ENCODE measurements around the gene ZNF580. TPM values are rescaled to one million over a fixed set of nuclear protein-coding genes. Genes with fewer than 3 reads are reported as not detected.

Gene ZNF580
- total and polyA plus RNA-seq, 2 of the 13 experiments (the other 11 are each of a cell fraction or from before 2014, with no cell fraction given) = 4.4 to 6.0 TPM

DNA sequence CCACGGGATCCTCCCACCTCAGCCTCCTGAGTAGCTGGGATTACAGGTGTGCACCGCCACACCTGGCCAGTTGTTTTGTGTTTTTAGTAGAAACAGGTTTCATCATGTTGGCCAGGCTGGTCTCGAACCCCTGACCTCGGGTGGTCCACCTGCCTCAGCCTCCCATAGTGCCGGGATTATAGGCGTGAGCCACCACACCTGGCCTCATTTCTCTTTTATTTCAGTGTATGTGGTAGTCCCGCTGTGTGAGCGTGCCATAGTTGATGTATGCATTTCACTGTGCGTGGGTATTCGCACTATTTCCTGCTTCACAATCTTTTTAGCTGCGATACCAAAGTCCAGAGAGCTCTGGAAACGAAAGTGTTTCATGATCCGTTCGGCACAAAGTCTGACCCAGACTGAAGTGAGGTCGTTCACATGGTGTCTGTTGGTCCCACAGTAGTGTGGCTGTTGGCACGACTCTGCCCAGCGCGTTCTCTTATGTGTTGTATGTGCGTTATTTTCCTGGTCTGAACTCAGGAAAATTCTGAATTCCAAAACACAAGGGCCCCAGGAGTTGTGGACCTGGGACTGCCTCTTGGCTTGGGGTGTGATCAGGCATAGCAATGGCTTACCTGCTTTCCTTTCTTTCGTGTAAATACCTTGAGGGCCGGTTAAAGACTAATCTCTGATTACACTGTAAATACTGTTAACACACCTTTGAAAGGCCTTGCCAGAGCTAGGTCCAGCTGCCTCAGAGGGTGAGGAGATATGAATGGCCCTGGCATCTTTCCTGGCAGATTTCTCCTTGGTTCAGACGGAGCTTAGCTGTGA, 42.9 kb downstream of the ZNF580 start (continued):
- peak; percentile 84 for TF ChIP-seq POLR2G (IDR thresholded peaks at IDR 0.05; ENCODE audit: low read depth, low read length)
- no peak for TF ChIP-seq NONO (IDR thresholded peaks at IDR 0.05)
- TF ChIP-seq NONO (CRISPR knock-in tag; conservative IDR thresholded peaks at IDR 0.05) = no peak; the same call in 1 of the 2 replicates
- 0 out of 2 replicates have a peak, but pooled peaks have one; percentile 63 for TF ChIP-seq ZFP82 (CRISPR knock-in tag; IDR thresholded peaks at IDR 0.05; ENCODE audit: borderline replicate concordance)
- TF ChIP-seq FOXM1 (CRISPR knock-in tag; IDR thresholded peaks at IDR 0.05) = no peak
- peak; percentile 66 to 85 for TF ChIP-seq POLR2A (IDR thresholded peaks at IDR 0.05; ENCODE audit: insufficient read depth in 1 of 2, low read depth in 2 of 2, low read length in 2 of 2)
- TF ChIP-seq ZNF556 (CRISPR knock-in tag; IDR thresholded peaks at IDR 0.05; ENCODE audit: borderline replicate concordance) = no peak; the same call in 1 of the 2 replicates
- TF ChIP-seq SIX4 (CRISPR knock-in tag; IDR thresholded peaks at IDR 0.05) = peak; percentile 40; the same call in 1 of the 2 replicates
- no peak for TF ChIP-seq TBP (CRISPR knock-in tag; IDR thresholded peaks at IDR 0.05)
- peak; percentile 58; the same call in 1 of the 2 replicates for TF ChIP-seq ZNF350 (CRISPR knock-in tag; IDR thresholded peaks at IDR 0.05; ENCODE audit: borderline replicate concordance, low read depth)
- TF ChIP-seq ZC3H4 (CRISPR knock-in tag; IDR thresholded peaks at IDR 0.05; ENCODE audit: borderline replicate concordance) = no peak
- TF ChIP-seq ZEB1 (IDR thresholded peaks at IDR 0.05; ENCODE audit: insufficient replicate concordance, low read depth) = peak; percentile 91
- TF ChIP-seq ZNF674 (CRISPR knock-in tag; IDR thresholded peaks at IDR 0.05; ENCODE audit: low read depth) = no peak
- TF ChIP-seq PHF21A (CRISPR knock-in tag; IDR thresholded peaks at IDR 0.05) = 0 out of 2 replicates have a peak, but pooled peaks have one; percentile 25
- TF ChIP-seq E2F5 (CRISPR knock-in tag; conservative IDR thresholded peaks at IDR 0.05) = no peak
- TF ChIP-seq AGO1 (IDR thresholded peaks at IDR 0.05; ENCODE audit: low read depth, low read length, poor library complexity, severe bottlenecking) = no peak
- TF ChIP-seq SALL2 (CRISPR knock-in tag; IDR thresholded peaks at IDR 0.05) = no peak
- no peak for TF ChIP-seq ZSCAN31 (CRISPR knock-in tag; IDR thresholded peaks at IDR 0.05; ENCODE audit: low read depth)
- no peak for TF ChIP-seq ZNF616 (CRISPR knock-in tag; IDR thresholded peaks at IDR 0.05; ENCODE audit: low read depth)
- TF ChIP-seq ELF1 (CRISPR knock-in tag; IDR thresholded peaks at IDR 0.05) = peak; percentile 57; the same call in 1 of the 2 replicates
- TF ChIP-seq ZNF550 (CRISPR knock-in tag; IDR thresholded peaks at IDR 0.05; ENCODE audit: borderline replicate concordance) = no peak
- TF ChIP-seq HBP1 (CRISPR knock-in tag; IDR thresholded peaks at IDR 0.05; ENCODE audit: low read depth) = 0 out of 2 replicates have a peak, but pooled peaks have one; percentile 39
- TF ChIP-seq, protein P1, sequence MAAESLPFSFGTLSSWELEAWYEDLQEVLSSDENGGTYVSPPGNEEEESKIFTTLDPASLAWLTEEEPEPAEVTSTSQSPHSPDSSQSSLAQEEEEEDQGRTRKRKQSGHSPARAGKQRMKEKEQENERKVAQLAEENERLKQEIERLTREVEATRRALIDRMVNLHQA (CRISPR knock-in tag; IDR thresholded peaks at IDR 0.05) = no peak
- TF ChIP-seq NR2F2 (IDR thresholded peaks at IDR 0.05; ENCODE audit: borderline replicate concordance, low read depth) = peak; percentile 51; the same call in 1 of the 2 replicates
- peak; percentile 38; the same call in 1 of the 2 replicates for TF ChIP-seq ESRRA (CRISPR knock-in tag; IDR thresholded peaks at IDR 0.05; ENCODE audit: low read depth)
- peak; percentile 31; the same call in 1 of the 2 replicates for TF ChIP-seq ZNF766 (CRISPR knock-in tag; IDR thresholded peaks at IDR 0.05; ENCODE audit: borderline replicate concordance)
- no peak for TF ChIP-seq CBX1 (IDR thresholded peaks at IDR 0.05; ENCODE audit: low read depth)
- no peak for TF ChIP-seq MED13 (CRISPR knock-in tag; IDR thresholded peaks at IDR 0.05)
- no peak for TF ChIP-seq NRL (CRISPR knock-in tag; IDR thresholded peaks at IDR 0.05; ENCODE audit: borderline replicate concordance)
- TF ChIP-seq BCL6 (CRISPR knock-in tag; IDR thresholded peaks at IDR 0.05) = no peak; the same call in 1 of the 2 replicates
